HG03139 (cell line): ENCODE results near the gene CEP43.

Experiments
- ATAC-seq: cut with Tn5 transposase; IDR thresholded peaks from one replicate; pipeline ENCODE4 v1.9.1; 2021; ENCODE audit not compliant: unreplicated experiment

The CEP43 gene

DNA sequence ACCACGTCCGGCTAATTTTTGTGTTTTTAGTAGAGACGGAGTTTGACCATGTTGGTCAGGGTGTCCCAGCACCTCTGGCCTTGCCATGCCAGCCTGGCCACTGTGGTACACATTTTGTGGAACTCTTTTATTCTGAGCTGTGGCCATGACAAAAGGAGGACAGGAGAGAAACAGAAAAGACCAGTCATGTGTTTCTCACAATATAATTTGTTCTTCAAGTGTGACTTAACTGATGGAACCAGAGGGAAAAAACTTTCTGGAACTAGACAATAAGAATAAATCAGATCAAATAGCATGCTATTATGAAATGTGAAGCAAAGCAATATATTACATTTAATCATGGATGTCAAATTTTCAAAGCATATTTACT lies 38.6 kb upstream of the CEP43 start:
- ATAC-seq, result no peak

DNA sequence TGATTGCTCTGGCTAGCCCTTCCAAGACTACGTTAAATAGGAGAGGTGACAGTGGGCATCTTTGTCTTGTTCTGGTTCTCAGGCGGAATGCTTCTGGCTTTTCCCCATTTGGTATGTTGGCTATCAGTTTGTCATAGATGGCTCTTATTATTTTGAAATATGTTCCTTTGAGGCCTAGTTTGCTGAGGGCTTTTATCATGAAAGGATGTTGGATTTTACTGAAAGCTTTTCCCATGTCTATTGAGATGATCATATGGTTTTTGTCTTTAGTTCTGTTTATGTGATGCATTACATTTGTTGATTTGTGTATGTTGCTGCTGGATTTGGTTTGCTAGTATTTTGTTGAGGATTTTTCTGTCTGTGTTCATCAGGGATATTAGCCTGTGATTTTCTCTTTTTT lies 32.9 kb upstream of the CEP43 start:
- no peak for ATAC-seq

DNA sequence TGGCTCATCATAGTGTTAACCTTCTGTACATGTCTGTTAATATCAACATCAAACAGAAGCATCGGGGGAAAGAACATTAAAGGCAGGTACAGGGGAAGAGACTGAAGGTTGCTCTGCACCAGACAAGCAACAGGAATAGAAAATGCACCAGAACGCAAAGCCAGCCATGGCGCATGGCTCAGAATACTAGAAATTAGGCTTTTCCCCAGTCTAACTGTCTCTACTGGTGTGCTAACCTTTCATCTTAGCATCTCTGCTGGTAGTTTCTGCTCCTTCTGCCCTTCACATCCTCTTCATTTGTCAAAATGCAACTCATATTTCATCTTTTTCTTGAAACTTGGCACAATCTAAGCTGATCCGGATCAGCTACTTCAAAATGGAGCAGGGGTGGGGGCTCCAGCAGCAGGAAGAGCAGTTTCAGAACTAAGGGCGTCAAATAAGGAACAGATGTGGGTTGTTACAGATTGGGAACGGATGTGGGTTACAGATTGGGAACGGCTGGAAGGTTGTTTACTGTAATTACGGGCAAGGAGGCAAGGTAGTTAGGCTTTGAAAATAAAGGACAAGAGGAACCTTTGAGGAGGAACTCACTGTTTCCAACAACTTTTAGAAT lies 29.7 kb upstream of the CEP43 start:
- ATAC-seq, result no peak

DNA sequence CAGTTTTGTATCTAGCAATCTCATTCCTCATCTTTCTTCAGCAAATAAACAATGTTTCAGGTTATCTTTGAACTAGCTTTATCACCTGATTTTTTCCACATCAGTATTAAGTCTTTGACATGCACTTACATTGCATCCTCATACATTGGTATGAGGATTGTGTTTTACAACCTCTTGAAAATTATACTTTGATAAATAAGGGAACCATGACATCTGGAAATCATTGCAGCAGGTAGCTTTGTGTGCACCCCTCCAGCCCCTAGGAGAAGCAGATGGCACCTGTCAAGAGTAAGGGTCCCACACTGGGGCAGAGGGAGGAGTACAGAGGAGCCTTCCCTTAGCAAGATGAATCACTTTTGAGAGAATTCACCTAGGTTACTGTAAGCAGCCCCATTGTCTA lies 29.1 kb upstream of the CEP43 start:
- ATAC-seq, result no peak

DNA sequence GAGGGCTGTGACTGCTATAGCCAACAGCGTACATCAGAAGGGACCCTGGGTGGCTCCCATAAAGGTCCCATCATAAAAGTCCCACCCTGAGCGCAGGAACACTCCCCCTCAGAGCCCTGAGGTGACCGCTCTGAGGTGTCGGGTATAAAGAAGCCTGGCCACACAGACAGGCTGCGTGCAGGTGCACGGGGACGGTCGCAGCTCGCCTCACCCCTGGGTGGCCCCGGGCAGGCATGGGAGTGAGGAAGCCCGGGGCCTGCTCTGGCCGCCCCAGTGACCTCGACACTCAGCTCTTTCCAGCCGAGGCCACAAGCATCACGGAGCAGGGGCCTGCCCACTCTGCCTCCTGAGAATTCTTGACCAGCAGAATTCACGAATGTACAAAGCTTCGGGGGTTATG lies 28.4 kb upstream of the CEP43 start:
- ATAC-seq, result no peak

DNA sequence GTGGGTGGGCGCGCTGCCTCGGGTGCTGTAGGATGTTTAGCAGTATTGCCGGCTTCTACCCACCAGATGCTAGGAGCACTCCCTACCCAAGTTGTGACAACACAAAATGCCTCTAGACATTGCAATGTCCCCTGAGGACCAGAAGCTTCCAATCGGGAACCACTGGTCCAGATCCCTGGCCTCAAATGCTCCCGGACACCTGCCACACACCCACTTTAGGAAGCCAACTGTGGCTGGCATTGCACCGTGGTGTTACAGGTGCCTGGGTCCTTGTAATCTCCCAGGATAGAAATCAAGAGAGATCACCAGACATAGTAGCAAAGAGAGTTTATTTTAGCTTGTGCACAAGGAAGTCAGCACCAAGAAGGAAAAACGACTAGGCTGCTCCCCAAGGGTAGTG lies 27.9 kb upstream of the CEP43 start:
- ATAC-seq, result no peak

DNA sequence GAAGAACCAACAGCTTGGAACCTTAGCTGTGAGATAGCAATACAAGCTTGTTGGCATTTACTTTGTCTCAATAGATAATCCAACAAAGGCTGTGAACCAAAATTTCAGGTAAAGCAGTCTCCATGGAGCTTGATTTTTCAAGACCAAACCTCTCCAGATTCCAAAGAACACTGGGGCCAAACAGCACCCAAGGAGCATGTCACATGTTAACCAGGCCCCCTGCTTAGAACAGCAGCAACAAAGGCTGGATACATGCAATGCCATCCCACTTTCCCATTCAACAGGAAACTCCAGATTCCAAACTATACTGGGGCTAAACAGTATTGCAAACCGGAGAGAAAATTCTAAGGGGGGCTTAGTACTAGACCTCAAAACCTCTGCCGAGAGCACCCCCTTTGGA lies 27.1 kb upstream of the CEP43 start:
- no peak for ATAC-seq

DNA sequence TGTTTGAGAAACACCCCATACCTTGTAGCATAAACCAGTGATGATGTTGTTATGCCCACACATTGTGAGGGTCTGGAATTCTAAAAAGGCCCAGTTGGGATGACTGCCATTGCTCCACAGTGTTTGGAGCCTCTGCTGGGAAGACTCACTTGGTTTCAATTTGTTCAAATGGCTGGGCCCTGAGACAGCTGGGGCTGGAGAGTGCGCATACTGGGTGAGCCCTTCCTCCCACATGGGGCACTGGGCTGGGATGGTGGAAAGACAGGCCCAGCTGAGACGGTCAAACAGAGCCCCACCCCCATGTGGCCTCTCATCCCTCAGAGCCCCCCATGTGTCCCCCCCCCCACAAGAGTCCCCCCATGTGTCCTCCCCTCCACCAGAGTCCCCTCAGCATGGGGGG lies 22.6 kb upstream of the CEP43 start:
- no peak for ATAC-seq

DNA sequence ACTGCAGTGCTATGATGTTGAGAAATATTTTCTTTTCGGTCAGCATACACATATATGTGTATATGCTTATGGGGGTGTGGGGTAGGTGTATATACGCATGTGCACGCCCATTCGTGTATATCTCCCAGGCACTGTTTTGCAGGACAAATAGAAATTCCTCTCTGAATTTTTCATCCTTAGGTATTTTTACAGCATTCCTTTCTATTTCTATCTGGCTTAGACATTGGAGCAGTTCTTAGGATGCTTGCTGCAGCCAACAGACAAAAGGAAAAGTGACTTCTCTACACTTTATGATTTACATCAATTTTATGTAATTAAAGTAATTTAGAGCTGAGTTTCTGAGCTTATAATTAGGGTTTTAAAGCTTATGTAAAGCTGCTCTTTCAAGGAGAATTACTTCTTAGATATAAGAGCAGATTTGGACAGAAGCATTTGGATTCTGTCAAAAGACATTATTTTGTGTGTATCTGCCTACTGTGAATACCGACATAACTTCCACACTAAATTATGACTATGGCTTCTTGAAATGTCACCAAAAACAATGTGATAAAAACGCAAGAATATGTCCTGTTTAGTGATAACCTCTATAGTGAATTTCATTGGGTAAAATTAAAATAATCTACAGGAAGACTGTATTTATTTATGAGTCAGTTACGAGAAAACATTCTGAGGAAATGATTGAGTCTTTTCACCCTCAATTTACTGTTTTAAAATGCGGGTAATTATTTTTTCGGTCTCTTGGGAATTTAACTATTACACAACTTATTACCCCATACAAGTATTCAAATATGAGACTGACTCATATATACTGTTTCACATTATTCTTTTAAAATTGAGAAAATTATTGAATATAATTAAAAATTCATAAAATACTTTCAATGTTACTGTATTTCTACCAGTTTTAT lies 21.3 kb upstream of the CEP43 start:
- no peak for ATAC-seq

DNA sequence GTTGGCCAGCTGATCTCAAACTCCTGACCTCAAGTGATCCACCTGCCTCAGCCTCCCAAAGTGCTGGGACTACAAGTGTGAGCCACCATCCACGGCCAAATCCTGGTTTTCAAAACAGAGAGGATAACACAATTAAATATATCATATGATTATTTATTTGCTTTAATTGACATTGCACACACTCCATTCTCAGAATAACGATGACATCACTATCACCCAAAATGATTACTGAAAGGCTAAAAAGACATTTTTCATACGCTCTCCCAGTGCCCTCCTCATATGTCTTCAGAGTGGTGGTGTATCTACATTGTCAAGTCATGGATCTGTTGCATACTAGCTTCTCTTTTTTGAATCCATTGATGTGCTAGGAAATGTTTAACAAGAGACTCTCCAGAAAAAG lies 18.5 kb upstream of the CEP43 start:
- ATAC-seq, result no peak

DNA sequence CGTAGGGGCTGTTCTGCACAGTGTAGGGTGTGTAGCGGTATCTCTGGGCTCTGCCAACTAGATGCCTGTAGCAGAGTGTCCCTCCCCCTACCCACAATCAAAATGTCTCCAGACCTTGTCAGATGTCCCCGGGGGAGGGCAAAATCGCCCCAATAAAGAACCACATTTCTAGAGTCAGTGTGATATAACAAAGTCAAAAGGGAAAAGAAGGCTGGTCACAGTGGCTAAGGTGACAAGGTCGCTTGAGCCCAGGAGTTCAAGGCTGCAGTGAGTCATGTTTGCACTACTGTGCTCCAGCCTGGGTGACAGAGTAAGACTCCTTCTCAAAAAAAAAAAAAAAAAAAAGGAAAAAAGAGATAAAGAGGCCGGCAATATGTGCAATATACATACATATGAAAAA lies 11.7 kb upstream of the CEP43 start:
- ATAC-seq, result no peak

DNA sequence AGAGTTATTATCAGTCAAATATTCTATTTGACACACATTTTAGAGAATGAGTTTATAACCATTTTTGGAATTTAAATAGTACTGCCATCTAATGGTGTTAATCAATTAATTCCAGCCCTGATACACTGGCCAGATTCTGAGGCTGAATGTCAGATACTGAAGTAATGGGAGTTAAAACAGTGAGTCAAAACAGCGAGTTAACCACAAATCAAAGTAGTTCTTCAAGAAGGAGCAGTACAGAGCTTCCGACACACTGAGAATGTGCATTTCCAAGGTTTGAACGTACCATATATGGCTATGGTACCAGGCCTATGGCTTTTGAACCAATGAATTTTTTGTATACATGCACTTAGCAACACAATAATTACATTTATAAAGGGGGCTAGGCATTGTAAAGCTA lies 11.3 kb upstream of the CEP43 start:
- ATAC-seq, result no peak

DNA sequence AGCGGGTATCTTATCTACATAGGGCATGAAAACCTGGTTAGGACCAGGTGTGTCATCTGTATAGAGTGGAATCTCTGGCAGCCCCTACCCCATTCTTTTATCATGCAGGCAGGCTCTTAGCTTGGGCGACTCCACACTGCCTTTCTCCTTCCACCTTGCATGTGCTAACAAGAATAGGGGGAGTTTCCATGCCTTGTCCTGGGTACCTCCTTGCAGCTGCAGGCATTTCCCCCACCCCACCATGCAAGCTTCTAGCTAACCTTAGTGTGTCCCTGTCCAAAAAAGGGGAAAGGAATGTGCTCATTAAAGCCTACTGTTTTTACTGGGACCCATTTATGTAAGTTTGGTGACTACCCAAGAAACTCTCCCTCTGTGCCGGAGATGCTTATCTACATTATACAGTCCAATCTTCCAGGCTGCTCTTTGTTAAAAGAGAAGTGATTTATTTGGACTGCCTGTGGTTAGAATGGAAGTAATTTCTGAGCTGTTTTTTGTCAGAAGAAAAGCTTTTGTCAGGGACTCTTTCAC lies 10.5 kb upstream of the CEP43 start:
- ATAC-seq, result no peak

DNA sequence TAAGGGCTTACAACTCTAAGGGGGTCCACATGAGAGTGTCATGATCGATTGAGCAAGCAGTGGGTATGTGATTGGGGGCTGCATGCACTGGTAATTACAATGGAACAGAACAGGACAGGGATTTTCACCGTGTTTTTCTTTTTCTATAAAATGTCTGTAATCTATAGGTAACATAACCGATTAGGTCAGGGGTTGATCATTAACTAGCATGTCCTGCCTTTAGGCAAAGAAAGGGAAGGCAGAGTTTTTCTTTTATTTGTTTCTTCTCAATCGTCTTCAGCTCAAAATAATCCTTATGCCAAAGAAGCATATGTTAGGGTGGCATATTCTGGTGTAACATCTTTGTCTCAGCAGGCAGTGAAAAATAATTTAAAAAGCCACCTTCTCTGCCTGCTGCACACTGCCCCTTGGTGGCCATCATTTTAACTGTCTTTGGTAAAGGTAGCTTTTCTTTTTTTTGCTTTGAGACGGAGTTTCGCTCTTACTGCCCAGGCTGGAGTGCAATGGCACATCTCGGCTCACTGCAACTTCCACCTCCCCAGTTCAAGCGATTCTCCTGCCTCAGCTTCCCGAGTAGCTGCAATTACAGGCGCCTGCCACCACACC lies 9.7 kb upstream of the CEP43 start:
- peak; percentile 54 for ATAC-seq

DNA sequence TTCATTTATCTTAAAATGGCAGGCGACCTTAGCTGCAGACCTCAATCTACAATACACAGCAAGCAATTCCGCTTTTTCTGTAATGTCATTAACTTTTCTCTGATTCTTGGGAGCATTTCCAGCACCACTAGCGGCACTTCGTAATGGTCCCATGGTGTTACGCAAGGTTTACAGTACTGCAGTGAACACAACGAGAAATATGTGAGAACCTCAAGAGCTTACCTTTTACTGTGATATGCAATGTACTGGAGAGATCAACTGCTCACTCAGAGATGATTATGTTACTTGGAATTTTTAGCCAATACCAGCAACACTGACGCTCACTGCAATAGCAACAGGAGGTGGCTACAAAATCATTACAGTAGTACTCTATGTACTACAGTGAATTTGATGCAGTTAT lies 2.8 kb upstream of the CEP43 start:
- no peak for ATAC-seq

DNA sequence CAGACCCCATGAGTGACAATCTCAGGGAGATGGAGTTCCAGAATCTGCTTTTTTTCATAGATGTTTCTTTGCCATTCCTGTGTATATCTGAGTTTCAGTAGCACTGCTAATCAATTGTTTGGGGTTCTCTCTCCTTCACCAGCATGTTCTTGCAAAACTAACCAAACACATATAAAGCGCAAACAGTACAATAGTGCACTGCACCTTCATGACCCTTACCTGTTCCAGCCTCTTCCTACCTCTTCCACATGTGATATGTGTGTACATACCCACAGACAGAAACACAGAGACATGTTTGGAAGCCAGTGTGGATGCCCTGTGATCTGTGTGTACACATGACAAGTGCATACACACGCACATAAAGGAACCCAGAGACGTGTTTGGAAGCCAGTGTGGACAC lies 1.8 kb upstream of the CEP43 start:
- ATAC-seq, result no peak

DNA sequence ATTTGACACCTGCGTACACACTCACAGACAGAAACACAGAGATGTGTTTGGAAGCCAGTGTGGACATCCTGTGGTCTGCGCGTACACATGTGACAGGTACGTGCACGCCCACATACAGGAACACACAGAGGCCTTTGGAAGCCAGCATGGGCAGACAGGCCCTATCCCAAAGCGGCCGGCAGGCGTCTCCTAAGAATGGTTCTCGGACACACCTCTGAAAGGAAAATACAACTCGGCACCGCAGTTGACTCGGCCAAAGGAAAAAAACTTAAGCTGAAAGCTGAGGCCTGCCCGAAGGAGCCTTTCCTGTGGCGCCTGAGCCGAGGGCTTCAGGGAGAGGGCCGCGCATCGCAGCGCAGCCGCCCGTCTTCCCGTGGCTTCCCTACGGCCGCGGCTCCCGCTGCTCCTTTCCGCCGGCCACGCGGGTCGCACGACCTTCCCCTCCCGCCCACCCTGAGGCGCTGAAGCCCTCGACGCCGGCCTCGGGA lies 1.4 kb upstream of the CEP43 start:
- peak; percentile 30 for ATAC-seq

DNA sequence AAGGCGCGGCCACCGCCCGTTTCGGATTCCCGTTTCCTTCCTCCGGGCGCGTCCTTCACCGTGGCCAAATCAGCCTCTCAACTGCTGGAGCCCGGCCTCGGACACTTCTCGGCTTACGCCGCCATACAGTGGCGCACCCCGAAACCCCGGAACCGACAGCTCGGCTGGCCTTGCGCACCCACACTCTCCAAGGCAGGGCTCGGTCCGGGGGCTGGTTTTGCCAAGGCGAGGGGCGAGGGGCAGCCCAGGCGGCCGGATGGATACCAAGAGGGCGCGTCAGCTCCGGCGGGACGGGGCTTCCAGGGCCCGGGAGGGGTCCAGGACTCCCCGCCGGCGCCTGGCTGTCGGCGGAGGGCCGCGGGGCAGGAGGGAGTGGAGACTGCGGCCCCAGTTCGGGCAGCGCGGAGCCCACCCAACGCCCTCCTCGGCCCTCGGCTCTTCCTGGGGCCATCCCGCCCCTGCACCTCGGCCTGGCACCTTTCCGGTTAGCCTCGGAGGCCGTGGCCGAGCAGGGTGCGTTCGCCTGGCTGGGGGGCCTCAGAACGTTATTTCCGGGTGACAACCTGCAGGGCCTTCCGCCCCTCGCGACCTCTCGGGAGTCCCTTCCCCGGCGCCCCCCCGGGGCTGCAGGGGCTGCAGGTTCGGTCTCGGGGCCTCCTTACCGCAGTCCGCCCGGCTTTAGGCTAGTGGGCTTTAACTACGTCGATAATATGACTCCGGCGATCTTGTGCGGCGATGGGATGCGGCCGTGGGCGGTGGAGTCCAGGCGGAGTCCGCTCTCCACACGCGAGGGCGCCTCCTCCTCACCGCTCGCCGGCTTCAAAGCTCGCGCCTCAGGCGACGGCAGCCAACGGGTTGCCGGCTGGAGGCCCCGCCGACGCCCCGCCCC lies 697 bp upstream of the CEP43 start:
- peak; percentile 5 for ATAC-seq

DNA sequence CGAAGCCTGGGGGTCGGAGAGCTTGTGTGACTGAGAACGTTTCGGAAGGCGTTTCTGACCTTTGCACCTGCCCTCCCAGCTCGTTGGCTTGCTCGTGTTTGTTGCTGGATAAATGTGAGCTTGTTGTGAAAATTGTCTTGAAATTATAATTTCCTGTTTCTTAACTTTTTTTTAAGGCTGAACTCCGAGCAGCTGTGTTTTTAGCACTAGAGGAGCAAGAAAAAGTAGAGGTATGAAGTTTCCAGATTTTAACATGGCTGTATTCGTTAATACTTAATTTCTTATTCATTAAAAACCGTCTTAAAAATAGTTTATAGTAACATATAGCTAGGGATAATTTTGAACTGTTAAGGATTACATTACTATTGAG lies 672 bp downstream of the CEP43 start:
- ATAC-seq, result no peak

DNA sequence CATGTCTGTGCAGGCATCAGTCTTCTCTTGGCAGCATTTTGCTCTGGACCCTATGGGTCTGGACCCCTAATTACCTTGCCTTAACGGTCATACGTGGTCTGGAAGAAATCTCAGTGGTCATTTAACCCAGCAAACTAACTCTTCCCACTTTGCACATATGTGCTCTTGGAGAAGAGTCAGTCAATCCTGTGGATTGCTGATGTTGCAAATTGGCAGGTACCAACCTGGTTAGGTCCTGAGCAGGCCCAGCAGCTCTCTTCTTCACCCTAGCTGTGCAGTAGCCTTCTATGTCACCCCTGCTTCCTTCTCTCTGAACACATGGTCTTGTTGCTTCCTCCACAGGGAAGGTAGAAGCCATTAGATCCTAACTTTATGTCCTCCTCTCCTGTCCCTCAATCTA lies 1.6 kb downstream of the CEP43 start:
- ATAC-seq, result no peak
